Activated CD4-positive, alpha-beta T cell treated with anti-CD3 and anti-CD28 coated beads, Interleukin-2, amount 50 U/mL, for 16 hours (primary cell): Measurements from ENCODE around the gene CNTNAP3B.
"Not testable (repeated sequence)": the region's sequence is repeated elsewhere in the genome, so short reads cannot be mapped to it uniquely, and the experiment has no call there.

Experiments
- DNase-seq: peaks from one replicate; pipeline ENCODE4 v3.0.0-alpha.2; 2020

CNTNAP3B gene

DNA sequence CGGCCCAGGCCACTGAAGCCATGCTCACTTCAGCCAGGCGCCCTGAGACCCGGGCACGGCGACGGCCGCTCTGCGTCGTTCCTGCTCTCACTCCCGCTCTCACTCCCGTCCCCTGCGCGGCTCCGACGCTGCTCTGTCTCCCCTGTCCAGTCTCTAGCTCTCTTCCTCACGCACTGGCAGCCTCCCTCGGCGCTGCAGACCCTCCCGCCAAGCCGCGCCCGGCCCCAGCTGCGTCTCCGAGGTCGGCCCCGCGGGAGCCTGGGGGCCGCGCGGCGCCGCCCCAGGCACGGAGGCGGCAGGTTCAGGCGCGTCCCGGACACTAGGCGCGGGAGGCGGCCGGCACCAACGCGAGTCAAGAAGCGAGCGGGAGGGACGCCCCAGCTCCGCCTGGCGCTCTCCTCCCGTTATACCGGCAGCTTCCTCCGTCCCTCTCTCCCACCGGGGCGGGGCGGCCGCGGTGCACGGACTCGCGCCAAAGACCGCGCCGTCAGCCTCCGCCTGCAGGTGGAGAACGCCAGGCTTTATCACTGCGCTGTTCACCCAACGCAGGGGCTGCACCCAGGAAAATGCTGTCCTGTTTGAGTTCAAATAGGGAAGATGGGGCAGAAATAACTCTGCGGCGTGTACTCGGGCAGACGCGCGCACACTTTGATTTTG is at the start of gene CNTNAP3B:
CNTNAP3B (minus strand) TSS at position 354 of the 657 bp plus-strand sequence; CDS start at position 22, 332 bp downstream.
- not testable (repeated sequence) for DNase-seq

DNA sequence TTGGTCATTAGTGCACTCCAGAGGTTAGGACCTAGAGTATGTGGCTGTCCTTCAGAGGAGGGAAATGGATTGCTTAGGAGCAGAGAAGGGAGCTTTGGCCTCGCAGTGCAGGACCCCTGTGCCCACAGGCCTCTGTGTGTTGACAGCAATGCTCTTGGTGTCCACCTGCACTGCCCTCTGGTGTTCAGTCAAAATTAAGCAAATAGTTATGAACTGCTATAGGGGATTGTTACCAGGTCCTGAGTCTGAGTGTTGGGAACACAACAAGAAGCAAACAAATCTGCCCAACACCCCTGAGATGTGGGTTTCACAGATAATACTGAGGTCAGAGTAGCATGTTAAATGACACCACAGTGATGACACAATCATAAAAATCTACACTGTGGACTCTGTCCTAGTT is 31.1 kb upstream of the CNTNAP3B start:
- DNase-seq = peak; percentile 15

DNA sequence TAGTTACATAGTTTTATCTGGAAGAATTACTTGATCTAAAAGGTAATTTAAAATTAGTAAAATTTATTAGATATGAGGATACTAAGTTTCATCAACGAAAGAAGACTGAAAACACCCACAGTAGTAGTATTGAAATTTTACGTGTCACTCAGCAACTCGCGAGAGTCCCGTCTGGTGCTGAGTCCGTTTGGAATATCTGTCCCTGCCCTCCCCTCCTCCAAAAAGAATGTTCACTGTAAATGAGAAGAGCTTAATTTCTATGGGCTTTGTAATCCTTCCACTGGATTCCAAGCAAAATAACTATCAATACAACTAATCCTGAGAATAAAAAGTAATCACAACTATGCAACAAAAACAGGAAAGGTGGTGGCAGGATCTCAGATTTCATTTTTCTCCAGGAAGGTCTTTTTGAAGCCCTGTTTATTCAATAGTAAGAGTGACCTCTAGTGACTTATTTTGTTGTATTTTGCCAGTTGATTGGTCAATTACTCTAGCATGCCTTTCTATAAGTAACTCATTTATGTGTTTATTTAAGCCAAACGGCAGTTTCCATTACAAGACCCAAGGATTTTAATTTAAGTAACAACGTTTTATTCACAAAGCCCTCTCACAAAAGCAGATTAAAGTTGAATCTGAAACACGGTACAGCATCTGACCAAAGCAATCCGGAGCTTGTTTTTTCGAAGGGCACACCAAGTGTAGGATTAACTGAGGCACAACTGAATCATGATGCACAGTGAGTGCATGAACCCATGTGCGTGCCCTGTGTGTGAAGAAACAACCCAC is 2.0 kb downstream of the CNTNAP3B start:
- not testable (repeated sequence) for DNase-seq

DNA sequence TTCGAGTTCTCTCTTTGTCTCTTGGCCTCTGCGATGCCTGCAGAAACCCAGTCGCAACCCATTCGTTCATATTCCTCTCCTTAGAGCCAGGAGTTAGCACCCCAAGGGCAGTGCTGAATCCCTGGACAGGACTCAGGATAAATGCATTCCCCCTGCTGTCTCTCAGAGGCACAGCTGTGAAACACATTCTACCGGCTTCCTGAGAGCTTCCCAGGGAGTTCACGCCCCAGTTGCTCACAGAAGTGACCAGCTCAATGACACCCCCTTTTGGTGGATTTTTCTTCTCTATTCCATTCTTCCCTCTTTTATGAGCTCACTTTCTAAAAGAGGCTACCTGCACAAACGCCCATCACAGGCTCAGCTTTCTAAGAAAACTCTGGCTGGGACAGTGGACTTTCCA is 8.2 kb downstream of the CNTNAP3B start:
- DNase-seq = not testable (repeated sequence)

DNA sequence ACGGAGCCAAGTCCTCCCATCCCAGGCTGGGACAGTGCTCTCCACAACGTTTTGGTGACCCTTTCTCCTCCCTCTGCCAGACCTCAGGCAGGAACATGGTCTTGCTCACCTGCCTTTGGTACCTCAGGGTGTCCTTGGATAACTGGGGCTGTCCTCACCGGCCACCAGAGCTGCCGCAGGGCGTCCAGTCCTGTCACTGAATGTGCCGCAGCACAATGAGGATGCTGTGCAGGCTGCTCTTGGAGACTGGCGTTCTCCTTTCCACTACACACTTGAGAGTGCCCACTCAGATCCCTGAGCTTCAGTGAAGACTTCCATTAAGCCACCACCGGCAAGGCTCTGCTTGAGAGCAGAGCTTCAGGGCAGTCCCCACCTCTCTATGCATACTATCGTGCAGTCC is 33.3 kb downstream of the CNTNAP3B start:
- not testable (repeated sequence) for DNase-seq

DNA sequence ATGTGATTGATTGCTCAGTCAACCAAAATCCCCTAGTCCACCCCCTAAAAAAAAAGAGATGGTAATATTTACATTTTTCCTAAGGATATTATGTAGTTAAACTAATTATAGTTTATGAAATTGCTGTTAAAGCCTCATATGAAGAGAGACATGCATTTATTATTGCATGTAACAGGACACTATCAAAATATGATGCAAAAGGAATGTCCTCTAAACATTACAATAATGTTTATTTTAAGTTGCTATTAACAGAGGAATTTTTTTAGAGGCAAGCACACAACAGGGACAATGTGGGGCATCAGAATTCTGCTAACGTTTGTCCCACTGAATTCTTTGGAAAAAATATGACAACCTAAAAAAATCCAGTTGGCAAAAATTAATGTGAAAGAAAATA is 44.7 kb downstream of the CNTNAP3B start:
- DNase-seq = not testable (repeated sequence)

DNA sequence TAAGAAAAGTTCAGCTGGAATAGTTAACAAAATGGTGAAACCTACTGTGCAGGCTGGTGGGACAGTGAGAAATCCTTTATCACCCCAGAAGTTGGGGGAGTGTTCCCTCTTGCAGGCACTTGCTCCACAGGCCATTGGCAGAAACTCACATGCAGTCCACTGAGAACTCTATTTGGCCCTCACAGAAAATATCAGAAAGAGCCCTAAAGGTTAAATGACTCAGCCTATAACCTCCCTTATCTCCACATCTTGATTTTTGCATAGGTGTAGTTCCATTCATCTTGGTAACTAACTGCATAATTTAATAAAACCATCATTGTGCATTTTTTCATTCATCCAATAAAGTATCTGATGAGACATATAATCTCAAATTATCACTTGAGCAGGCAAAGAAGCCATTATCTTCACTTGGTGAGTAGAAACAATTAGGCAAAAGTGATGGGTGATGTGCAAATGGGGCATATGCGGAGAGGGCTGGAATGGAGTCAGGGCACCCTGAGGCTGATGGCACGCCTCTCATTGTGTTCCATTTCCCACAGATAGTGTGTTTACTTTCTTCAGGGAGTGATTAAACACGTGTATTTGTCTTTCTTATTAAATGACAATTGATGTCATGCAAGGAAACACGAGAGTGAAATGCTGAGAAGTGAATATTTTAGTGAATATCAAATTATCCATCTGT is 45.2 kb downstream of the CNTNAP3B start:
- DNase-seq = not testable (repeated sequence)

DNA sequence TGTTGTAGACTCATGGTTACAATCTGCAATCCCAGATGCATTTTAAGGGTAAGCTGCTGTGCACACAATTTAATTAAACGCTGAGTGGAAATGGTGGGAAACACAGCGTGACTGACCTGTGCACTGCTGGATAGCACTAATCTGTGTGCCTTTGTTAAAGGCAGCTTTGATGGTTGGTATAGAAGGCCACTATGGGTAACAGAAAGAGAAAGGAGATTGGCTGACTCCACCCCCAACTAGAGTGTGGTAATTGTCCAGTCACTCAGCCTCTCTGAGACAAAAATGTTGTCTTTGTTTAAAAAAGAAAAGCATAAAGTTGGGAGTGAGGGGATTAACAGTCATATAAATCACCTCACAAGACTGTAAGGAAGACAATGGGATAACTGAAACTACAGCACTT is 48.9 kb downstream of the CNTNAP3B start:
- not testable (repeated sequence) for DNase-seq

DNA sequence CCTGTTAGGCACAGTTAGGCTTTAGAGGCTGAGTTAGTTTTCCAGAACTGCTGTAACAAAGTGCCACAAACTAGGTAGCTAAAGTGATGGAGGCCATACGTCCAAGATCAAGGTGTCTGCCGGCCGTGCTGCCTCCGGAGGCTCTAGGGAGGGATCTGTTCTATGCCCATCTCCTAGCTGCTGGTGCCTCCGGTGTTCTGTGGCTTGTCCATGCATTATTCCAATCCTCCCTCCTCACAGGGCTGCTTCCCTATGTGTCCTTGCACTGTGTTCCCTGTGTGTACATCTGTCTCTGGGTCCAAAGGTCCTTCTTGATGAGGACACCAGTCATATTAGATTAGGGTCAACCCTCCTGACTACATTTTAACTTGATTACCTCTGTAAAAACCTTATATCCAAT is 54.4 kb downstream of the CNTNAP3B start:
- not testable (repeated sequence) for DNase-seq

DNA sequence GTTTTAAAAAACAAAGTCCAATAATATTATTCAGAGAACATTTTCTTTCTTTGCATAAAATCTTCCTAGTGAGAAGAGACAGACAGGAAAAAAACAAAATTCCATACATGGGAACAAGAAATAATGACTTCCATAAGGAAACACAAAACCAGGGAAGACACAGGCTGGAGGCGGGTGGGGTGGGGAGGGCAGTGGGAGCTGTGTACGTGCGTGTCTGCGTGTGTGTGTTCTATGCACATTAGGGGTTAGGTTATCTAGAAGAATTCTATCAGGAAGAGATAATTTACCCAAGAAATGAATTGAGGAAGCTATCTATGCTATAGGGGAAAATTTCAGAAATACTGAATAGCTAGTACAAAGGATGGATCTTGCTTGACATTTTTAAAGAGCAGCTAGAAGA is 58.2 kb downstream of the CNTNAP3B start:
- DNase-seq = not testable (repeated sequence)

DNA sequence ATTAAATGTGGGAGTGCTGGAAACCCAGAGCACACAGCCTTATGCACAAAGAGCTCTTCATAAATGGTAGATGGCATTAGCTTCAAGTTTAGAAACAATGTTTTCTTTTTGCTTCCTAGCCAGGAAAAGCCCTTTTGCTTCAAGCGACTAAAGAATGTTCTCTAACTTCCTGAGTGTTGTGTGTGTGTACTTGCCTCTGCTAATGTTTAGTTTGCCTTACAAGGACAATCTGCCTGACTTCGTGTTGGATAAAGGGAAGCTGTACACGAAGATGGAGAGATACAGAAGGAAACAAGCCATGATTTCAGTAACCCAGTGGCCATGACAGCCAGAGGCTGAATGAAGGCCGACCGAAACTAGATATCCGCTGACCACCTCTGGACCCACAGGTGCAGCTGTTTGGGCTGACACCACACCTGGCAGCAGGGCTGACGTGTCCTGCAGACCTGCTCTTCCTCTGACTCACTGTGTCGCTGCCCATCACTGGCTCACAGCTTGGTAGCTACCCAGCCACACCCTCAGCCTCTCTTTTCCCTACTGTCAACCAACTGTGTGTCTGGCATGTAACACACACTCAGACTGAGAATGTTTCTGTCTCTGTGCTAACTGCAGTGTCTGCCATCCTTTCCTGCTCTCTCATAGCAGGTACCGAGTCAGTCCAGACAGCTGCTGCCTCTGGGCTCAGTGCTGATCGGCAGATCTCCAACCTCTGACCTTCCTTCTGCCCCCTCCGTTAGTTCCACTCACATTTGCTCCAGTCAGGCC is 59.0 kb downstream of the CNTNAP3B start:
- DNase-seq = not testable (repeated sequence)

DNA sequence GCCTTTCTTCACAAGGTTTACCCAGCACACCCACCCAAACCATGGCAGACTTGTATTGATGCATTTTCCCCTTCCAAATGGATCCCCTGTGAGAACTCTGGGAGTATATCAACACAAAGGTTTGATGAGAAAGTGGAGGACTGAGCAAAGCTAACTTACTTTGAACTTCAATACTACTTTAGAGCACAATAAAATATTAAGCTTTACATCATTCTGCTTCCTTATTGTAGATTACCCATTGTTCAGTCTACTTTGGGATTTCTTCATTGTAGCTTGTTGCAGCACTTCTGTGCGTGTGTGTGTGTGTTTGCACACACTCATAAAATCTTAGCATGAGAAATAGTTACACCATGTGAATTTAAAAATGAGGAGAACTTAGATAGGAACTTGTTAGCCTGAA is 75.4 kb downstream of the CNTNAP3B start:
- not testable (repeated sequence) for DNase-seq

DNA sequence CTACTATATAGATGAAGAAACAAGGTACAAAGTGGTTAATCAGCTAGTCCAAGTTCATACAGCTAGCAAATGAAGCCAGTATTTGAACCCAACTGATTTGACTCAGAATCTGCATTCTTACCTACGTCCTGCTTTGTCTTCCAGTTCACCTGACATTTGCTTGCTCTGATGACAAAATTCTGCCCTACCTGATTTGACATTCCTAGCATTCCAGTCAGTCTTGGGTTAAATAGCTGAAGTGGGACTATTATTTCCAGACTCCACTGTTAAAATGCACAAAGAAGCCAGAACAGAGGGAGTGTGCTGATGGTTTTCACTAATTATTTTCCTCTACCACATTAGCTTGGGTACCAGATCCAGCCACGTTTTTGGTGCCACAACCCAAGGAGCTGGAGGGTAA is 78.5 kb downstream of the CNTNAP3B start:
- DNase-seq = not testable (repeated sequence)

DNA sequence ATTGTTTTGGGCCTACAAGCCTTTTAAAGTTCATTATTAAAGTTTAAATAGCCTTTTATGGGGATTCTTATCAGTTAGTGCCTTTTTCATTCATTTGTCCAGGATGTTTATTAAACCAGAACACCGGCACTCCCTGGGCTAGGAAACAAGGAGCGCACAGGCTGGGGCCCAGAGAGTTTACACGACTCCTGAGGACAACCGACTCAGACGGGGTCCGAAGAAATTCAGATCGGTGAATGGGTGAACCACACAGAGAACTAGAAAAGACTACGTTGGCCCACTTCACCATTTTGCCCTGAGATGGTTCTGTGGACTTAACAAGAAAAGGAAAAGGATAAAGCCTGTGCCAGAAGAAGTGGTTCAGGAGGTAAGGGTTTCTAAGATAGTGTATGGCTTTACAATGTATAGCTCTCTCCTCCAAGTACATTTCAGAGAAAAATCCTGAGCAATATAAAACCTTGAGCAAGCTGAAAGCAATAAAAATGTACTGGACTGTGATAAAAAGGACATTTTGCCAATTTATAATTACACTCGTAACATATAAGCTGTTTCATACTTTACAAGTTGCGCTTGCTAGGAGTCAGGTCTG is 84.7 kb downstream of the CNTNAP3B start:
- DNase-seq = not testable (repeated sequence)

DNA sequence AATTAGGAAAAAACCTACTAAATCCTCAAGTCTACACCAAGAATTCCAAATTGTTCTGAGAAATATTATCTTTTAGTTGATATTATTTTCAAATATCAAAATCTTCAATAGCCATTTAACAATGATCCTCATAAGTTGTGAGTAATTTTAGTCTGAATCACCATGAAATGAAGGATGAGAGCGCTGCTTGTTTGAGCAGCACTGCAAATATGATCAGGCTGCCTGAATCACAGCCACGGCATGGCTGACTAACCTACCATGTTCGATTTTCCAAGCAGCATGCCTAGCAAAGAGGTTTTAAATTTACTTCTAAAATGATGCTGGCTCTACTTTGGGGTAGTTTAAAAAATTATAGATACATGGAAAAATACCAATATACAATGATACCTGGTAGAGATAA is 95.7 kb downstream of the CNTNAP3B start:
- DNase-seq = not testable (repeated sequence)

DNA sequence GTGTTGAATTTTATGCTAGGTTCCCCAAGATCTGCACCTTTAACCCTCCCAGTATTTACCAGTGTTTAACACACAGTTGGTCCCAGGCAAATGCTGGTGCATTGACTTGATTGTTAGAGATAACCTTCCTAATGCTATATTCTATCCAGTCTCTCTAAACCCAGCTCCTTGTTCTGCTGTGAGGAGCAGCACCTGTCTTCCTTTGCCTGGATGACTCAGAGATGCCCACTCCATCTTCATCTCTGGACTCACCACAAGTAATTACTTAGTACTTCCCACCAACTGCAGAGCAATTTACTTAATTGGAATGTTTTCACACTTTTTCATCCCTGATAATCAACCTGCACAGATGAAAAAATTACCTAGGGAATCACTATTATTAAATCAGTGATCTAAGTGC is 108.6 kb downstream of the CNTNAP3B start:
- DNase-seq = not testable (repeated sequence)

DNA sequence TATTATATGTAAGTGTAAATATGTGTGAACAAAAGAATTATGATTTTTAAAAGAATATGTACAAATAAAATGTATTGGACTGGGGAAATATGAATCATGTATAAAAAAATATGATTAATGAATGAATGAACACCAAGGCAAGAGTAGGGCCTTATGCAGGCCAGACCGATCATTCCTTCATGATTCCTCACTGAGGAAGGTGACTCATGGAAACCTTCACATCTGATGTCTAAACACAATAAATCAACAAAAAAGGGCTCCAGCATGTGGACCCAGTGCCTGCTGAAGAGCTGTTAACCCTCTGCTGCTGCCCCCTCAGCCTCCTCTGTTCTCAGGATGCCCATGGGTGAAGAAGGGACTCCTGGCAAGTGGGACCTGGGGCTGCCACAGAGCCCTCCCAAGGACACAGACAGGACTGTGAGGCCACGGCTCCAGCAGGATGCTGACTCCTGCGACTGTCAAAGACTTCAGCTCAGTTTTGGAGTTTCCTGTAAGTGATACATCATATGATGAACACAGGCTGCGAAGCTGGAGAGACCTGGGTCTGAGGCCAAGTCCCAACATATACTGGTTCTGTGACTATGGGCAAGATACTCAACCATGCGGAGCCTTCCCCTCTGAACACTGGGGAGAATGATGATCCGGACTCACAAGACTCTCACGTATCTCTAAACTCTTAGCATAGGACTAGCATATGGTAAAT is 110.9 kb downstream of the CNTNAP3B start:
- DNase-seq = not testable (repeated sequence)

DNA sequence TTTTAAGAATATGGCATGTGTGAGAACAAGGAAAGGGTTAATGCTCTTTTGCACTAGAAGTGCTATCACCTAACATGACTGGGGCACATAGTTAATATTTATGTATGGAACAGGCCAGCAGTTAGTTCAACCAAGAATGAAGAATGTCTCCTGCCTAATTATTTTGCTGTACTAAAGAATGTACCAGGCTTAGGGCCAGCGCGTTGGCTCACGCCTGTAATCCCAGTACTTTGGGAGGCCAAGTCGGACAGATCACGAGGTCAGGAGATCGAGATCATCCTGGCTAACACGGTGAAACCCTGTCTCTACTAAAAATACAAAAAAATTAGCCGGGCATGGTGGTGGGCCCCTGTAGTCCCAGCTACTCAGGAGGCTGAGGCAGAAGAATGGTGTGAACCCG is 114.9 kb downstream of the CNTNAP3B start:
- not testable (repeated sequence) for DNase-seq

DNA sequence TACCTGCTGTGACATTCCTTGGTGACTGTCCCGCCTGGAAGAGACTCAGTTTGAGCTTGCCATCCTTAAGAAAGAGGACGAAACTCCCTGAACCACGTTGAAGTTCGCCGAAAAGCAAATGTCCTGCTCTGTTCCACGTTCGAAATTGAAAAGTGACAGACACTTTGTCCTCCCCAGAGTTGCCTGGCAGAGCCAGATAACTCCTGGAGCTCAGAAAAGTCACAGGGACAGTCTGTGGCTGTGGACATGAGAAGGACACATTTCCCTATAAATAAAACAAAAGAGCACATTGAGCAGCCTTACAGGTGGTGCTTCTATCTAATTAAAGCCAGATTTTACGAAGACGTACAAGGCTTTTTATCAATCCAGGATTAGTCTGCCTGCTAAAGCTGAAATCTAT is 137.6 kb downstream of the CNTNAP3B start:
- DNase-seq = not testable (repeated sequence)

DNA sequence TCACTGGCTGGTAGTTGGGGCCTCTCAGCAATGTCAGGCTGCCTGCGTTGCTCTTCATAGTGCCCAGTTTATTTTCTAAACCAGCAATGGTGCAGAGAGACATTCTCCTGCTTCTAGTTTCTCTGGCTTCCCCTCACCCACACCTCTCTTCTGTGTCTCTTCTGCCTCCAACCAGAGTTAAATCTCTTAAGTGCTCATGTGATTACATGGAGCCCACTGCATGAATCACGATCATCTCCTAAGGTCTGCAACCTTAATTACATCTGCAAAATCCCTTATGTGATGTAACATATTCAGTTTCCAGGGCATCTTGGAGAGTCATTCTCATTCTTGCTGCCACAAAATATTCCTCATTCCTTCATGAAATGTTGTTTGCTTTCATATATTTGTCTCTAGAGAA is 149.0 kb downstream of the CNTNAP3B start:
- not testable (repeated sequence) for DNase-seq

DNA sequence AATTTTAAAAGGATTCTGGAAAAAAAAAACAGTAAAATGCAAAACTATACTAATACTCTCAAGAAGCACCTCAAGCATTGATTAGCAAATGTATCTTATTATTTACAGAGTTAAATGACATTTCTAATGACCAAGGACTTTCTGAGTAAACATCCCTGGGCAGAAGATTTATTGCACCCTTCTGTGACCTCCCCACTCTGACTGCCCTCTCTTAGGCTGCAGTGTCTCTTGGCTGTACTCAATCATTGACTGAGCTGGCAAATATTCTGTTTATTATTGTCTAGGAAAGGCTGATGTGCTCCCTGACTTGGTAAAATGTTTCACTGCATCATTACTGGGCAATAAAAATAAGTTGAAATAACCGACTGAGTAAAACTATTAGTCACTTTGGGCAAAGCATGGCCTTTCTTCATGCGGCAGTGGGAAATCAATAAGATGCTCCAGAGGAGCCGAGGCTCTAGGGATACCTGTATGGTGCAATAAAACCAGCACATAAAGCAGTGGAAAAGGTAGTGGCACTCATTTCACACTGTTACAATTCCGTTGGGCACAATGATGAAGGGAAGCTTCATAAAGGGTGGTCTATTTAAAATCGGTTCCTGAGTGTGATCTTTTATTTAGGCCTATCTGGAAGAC is 151.1 kb downstream of the CNTNAP3B start:
- not testable (repeated sequence) for DNase-seq
